Activated CD8-positive, alpha-beta T cell treated with anti-CD3 and anti-CD28 coated beads, Interleukin-2, amount 10 ng/mL, durations not matched to agents 7 days and 5 days (primary cell): ENCODE data around the gene GNE. TPM values are rescaled to one million over a fixed set of nuclear protein-coding genes. Genes with fewer than 3 reads are reported as not detected.
A peak's percentile ranks its signal among the peaks of the same experiment; 100 is the strongest.

Experiments
- ATAC-seq: fragments of 150-1000 bp; cut with Tn5 transposase; one replicate; pipeline ENCODE4 v1.10.0; 2021; ENCODE audit warnings: moderate library complexity
- CTCF ChIA-PET: fragments of 350-600 bp; sonication (Branson Sonifier 250); formaldehyde crosslinking; loops from one replicate; lab custom pipeline; 2021; ENCODE audit warnings: antibody characterized with exemption; lab: Charles Lee
- POLR2A ChIA-PET: fragments of 350-600 bp; sonication (Branson Sonifier 250); formaldehyde crosslinking; loops from one replicate; lab custom pipeline; 2021; ENCODE audit warnings: antibody characterized with exemption; lab: Charles Lee
- DNase-seq: peaks from one replicate; pipeline ENCODE4 v3.0.0-alpha.2; 2020
- H3K27ac Mint-ChIP-seq: one replicate; pipeline ENCODE4 v1.8.0; 2021; ENCODE audit warnings: mild to moderate bottlenecking, mixed read lengths
- H3K27me3 Mint-ChIP-seq: one replicate; pipeline ENCODE4 v1.8.0; 2021; ENCODE audit warnings: low read depth, mixed read lengths
- H3K36me3 Mint-ChIP-seq: one replicate; pipeline ENCODE4 v1.8.0; 2021; ENCODE audit warnings: low read depth, mixed read lengths
- H3K4me1 Mint-ChIP-seq: one replicate; pipeline ENCODE4 v1.8.0; 2021; ENCODE audit warnings: low read depth, mixed read lengths
- H3K4me3 Mint-ChIP-seq: one replicate; pipeline ENCODE4 v1.8.0; 2021; ENCODE audit warnings: mild to moderate bottlenecking, mixed read lengths
- H3K9me3 Mint-ChIP-seq: one replicate; pipeline ENCODE4 v1.8.0; 2022; ENCODE audit warnings: mixed read lengths; ENCODE audit not compliant: insufficient read depth
- total RNA-seq, 2 experiments: library from RNA; stranded (reverse); gene quantifications; one replicate each; pipeline ENCODE4 v1.2.3, GENCODE V29; 2021

Gene GNE
- total RNA-seq, 2 experiments from 2014 or later = 15.2 to 16.1 TPM

DNA sequence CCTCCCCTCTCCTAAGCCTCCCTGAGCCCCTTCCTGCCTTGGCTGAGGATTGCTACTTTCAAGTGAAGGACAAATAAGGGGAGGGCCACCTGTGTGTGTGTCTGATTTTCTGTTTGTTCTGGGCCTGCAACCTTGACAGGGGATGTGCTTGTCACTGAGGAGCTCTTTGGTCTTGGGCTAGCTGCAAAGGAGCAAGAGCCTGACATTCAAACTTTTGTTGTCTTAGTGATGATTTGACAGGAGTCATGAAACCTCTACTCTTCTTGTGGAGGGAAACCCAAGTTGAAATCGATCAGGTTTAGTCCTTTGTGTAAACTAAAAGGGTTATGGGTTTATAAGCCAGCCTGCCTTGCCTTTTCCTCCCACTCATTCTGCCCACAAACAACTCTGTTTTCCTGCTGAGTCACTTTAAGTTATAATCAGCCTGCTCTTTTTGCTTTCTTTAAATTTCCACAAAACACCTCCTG lies 50.7 kb downstream of the GNE start:
- no peak overlapping the region for H3K4me3 Mint-ChIP-seq
- CTCF ChIA-PET = interaction anchor here (1.4 to 1.8 kb wide), 4 partner anchors 11 to 199 kb away, joined by 4 to 8 read pairs (median 6); partner anchors contain the start of gene CLTA
- no peaks in the 10 kb centered on the region for H3K9me3 Mint-ChIP-seq
- peaks cover 54% of the 10 kb centered on the region for H3K4me1 Mint-ChIP-seq
- POLR2A ChIA-PET = interaction anchor here (0.6 to 2.1 kb wide), 2 partner anchors 17 to 28 kb away, joined by 3 to 9 read pairs; partner anchors contain the start of gene CLTA
- DNase-seq = no peak
- peaks cover 87% of the 10 kb centered on the region for H3K36me3 Mint-ChIP-seq
- H3K27me3 Mint-ChIP-seq = no peaks in the 10 kb centered on the region
- no peak for ATAC-seq
- H3K27ac Mint-ChIP-seq = peak overlapping the region; percentile 78

- H3K27ac Mint-ChIP-seq = peak overlapping the region; percentile 28
- H3K4me1 Mint-ChIP-seq = peaks cover 54% of the 10 kb centered on the region
- H3K4me3 Mint-ChIP-seq = no peak overlapping the region
- no peak for ATAC-seq
- H3K36me3 Mint-ChIP-seq = peaks cover 85% of the 10 kb centered on the region
- H3K9me3 Mint-ChIP-seq = no peaks in the 10 kb centered on the region
- no peak for DNase-seq
- ChIA-PET POLR2A (interaction anchor here (2.1 kb wide), 1 partner anchor 16 kb away, joined by 9 read pairs; the partner anchor contains the start of gene CLTA), CTCF (interaction anchor here (1.4 to 1.8 kb wide), 3 partner anchors 12 to 199 kb away, joined by 4 to 8 read pairs (median 8); partner anchors contain the start of gene CLTA)
- H3K27me3 Mint-ChIP-seq = no peaks in the 10 kb centered on the region
Observed at GRCh38 chr9:36207016-36207415, 51.2 kb downstream of the GNE start.

- Mint-ChIP-seq H3K9me3 (no peaks in the 10 kb centered on the region), H3K36me3 (peaks cover 79% of the 10 kb centered on the region), H3K4me3 (no peak overlapping the region), H3K4me1 (peaks cover 51% of the 10 kb centered on the region), H3K27ac (no peak overlapping the region), H3K27me3 (no peaks in the 10 kb centered on the region)
- ATAC-seq (no peak), DNase-seq (no peak)
- ChIA-PET POLR2A (interaction anchor here (0.5 to 2.1 kb wide), 3 partner anchors 14 to 253 kb away, joined by 3 to 9 read pairs (median 4); partner anchors contain the start of gene CLTA), CTCF (interaction anchor here (0.6 to 1.7 kb wide), 3 partner anchors 8 to 102 kb away, joined by 3 to 5 read pairs (median 3); partner anchors contain the start of gene CLTA)
Observed at GRCh38 chr9:36204906-36205547, 53.2 kb downstream of the GNE start.

GRCh38 chr9:36194326-36195000 lies 63.8 kb downstream of the GNE start:
- DNase-seq (no peak), ATAC-seq (no peak)
- ChIA-PET CTCF (interaction anchor here (0.6 to 6.3 kb wide), 3 partner anchors 27 to 134 kb away, joined by 3 to 71 read pairs (median 5); no protein-coding TSS in a partner anchor), POLR2A (interaction anchor here (0.6 to 1.5 kb wide), 2 partner anchors 11 to 64 kb away, joined by 3 to 5 read pairs; partner anchors contain the start of gene GNE)
- H3K27ac Mint-ChIP-seq = peak overlapping the region; percentile 41
- no peak overlapping the region for H3K4me3 Mint-ChIP-seq
- no peaks in the 10 kb centered on the region for H3K9me3 Mint-ChIP-seq
- H3K27me3 Mint-ChIP-seq = no peaks in the 10 kb centered on the region
- H3K4me1 Mint-ChIP-seq = peaks cover 45% of the 10 kb centered on the region
- peaks cover 46% of the 10 kb centered on the region for H3K36me3 Mint-ChIP-seq

DNA sequence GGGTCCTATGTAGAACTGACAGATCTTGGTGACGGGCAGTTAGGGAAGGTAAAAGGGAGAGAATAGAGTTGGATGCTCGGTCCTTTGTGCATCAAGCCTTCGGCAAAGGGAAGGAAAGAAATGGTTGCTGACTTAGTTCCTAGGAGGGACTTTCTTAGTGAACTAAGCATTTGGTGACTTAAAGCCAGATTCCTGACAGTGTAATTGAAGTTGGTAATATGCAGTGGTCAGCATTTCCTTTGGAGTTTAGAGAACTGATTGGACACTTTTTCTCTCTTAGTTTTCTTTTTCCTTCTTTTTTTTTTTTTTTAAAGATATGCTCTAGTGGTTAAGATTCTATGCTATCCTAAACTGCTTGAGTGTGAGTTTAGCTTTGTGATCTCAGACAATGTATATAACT lies 65.2 kb downstream of the GNE start:
- Mint-ChIP-seq H3K36me3 (peaks cover 39% of the 10 kb centered on the region), H3K4me1 (peaks cover 46% of the 10 kb centered on the region), H3K9me3 (no peaks in the 10 kb centered on the region), H3K27me3 (peaks cover 8% of the 10 kb centered on the region), H3K4me3 (peak overlapping the region; percentile 93), H3K27ac (peak overlapping the region; percentile 4)
- DNase-seq = no peak
- no peak for ATAC-seq
- ChIA-PET POLR2A (interaction anchor here (1.5 kb wide), 1 partner anchor 65 kb away, joined by 5 read pairs; the partner anchor contains the start of gene GNE), CTCF (interaction anchor here (1.4 to 6.3 kb wide), 5 partner anchors 9 to 240 kb away, joined by 3 to 71 read pairs (median 4); no protein-coding TSS in a partner anchor)

DNA sequence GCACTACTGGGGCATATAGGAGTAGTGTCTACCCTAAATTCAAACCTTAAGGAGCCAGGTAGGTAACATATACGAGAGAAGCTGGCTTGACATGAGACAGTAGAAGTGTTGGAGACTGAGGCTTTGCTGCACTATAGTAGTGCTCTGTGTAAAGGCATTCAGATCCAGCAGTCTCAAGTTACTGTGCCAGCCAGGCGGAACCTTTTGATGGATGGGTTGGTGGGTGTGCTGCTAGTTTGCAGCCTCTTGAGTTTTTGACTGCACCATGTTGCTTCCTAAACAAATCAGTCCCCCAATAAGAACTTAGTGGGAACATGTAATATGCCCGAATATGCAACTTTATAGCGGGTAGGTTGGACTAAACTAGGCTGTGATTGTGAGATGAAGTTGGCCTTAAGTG lies 66.1 kb downstream of the GNE start:
- H3K27me3 Mint-ChIP-seq = peaks cover 8% of the 10 kb centered on the region
- H3K4me3 Mint-ChIP-seq = peak overlapping the region; percentile 93
- H3K27ac Mint-ChIP-seq = peak overlapping the region; percentile 91
- peaks cover 35% of the 10 kb centered on the region for H3K36me3 Mint-ChIP-seq
- no peaks in the 10 kb centered on the region for H3K9me3 Mint-ChIP-seq
- ChIA-PET CTCF (interaction anchor here (1.4 to 6.3 kb wide), 8 partner anchors 10 to 239 kb away, joined by 3 to 71 read pairs (median 6); no protein-coding TSS in a partner anchor), POLR2A (interaction anchor here (0.8 to 4.2 kb wide), 4 partner anchors 10 to 1090 kb away, joined by 3 to 26 read pairs (median 13); no protein-coding TSS in a partner anchor)
- no peak for ATAC-seq
- H3K4me1 Mint-ChIP-seq = peaks cover 53% of the 10 kb centered on the region
- no peak for DNase-seq

DNA sequence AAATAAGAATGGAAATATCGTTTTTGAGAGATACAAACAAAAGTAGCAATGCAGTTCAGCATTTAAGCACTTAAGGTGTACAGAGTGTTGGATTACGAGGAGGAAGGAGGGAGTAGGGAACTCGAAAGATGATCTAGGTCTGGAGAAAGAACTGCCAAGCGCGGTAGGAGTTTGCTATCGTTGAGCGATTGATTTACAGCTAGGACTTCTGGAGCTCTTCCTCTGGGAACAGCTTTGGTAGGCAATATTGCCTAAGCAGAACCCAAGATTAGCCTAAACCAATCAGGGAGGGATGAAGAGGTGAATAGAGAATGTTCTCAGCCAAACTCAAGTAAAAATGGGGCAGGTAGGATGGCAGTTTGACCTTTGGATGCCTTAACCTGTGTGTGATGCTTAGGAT lies 66.6 kb downstream of the GNE start:
- Mint-ChIP-seq H3K9me3 (no peaks in the 10 kb centered on the region), H3K4me1 (peaks cover 55% of the 10 kb centered on the region), H3K27me3 (peaks cover 8% of the 10 kb centered on the region), H3K36me3 (peaks cover 35% of the 10 kb centered on the region), H3K4me3 (peak overlapping the region; percentile 93), H3K27ac (peak overlapping the region; percentile 91)
- DNase-seq (no peak), ATAC-seq (no peak)
- ChIA-PET POLR2A (interaction anchor here (0.6 to 4.2 kb wide), 12 partner anchors 10 to 1090 kb away, joined by 3 to 26 read pairs (median 6); partner anchors contain the start of genes CCIN and GNE), CTCF (interaction anchor here (1.0 to 6.3 kb wide), 14 partner anchors 9 to 537 kb away, joined by 3 to 71 read pairs (median 5); no protein-coding TSS in a partner anchor)

DNA sequence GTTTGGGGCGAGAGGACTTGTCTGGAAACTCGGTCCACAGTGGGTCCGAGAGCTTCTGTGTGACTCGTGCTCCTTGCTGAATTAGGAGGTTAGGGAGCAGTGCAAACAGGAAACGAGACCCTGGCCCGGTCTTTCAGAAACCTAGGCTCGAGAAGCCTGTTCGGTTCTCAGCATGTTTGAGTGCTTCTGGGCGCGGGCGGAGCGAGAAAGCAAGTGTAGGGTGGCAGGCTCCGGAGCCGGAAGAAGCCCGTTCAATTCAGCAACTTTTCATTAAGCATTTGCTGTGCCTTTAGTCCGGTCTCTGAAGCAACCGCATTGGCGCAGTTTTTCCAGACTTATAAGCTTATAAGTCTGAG lies 67.0 kb downstream of the GNE start:
- ChIA-PET CTCF (interaction anchor here (0.8 to 6.3 kb wide), 25 partner anchors 8 to 538 kb away, joined by 3 to 71 read pairs (median 5); partner anchors contain the start of gene GLIPR2), POLR2A (interaction anchor here (0.6 to 4.2 kb wide), 16 partner anchors 11 to 329 kb away, joined by 3 to 26 read pairs (median 6); partner anchors contain the start of genes CCIN, GNE and RNF38)
- H3K4me3 Mint-ChIP-seq = peak overlapping the region; percentile 93
- ATAC-seq (peak; percentile 35), DNase-seq (peak; percentile 67)
- H3K36me3 Mint-ChIP-seq = peaks cover 34% of the 10 kb centered on the region
- peak overlapping the region; percentile 91 for H3K27ac Mint-ChIP-seq
- peaks cover 8% of the 10 kb centered on the region for H3K27me3 Mint-ChIP-seq
- H3K4me1 Mint-ChIP-seq = peaks cover 55% of the 10 kb centered on the region
- H3K9me3 Mint-ChIP-seq = no peaks in the 10 kb centered on the region

DNA sequence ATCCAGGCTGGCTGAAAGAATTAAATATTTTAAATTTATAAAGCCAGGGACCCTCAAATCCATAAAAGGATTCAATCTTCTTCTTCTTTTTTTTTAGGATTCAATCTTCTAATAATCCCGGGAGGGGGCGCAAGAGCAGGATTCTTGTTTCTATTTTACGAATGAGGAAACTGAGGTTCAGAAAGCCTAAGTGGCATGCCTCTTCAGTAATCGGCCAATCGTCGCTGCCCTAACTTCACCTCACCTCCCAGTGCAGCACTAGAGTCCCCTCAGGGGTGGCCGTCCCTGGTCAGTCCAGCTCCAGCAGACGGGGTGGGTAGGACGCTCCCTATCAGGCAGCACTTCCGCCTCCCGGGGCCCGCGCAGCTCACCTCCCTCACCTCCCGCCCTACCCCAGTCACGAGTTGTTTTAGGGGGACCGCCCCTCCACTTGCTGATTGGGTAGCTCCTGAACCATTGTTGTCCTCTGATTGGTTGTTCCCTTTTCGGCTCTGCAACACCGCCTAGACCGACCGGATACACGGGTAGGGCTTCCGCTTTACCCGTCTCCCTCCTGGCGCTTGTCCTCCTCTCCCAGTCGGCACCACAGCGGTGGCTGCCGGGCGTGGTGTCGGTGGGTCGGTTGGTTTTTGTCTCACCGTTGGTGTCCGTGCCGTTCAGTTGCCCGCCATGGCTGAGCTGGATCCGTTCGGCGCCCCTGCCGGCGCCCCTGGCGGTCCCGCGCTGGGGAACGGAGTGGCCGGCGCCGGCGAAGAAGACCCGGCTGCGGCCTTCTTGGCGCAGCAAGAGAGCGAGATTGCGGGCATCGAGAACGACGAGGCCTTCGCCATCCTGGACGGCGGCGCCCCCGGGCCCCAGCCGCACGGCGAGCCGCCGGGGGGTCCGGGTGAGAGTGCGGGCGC lies 67.6 kb downstream of the GNE start, which contains the start of gene CLTA:
Gene CLTA (plus strand): TSS at position 534 of the 902 bp plus-strand sequence. CDS start 136 bp downstream, at position 670.
- Mint-ChIP-seq H3K36me3 (peaks cover 34% of the 10 kb centered on the region), H3K4me1 (peaks cover 55% of the 10 kb centered on the region), H3K27me3 (peaks cover 8% of the 10 kb centered on the region), H3K4me3 (peak within 1 kb of the TSS; percentile 93), H3K27ac (peak within 1 kb of the TSS; percentile 91), H3K9me3 (no peaks in the 10 kb centered on the region)
- CTCF ChIA-PET = interaction anchor here (0.7 to 6.3 kb wide), 41 partner anchors 8 to 538 kb away, joined by 3 to 71 read pairs (median 5); partner anchors contain the start of genes CCIN, GLIPR2 and GNE
- DNase-seq = peak; percentile 98
- ATAC-seq = peak; percentile 98
- POLR2A ChIA-PET = interaction anchor here (0.6 to 4.2 kb wide), 22 partner anchors 9 to 1029 kb away, joined by 3 to 26 read pairs (median 4); partner anchors contain the start of genes CCIN, GNE, RNF38 and UNC13B

DNA sequence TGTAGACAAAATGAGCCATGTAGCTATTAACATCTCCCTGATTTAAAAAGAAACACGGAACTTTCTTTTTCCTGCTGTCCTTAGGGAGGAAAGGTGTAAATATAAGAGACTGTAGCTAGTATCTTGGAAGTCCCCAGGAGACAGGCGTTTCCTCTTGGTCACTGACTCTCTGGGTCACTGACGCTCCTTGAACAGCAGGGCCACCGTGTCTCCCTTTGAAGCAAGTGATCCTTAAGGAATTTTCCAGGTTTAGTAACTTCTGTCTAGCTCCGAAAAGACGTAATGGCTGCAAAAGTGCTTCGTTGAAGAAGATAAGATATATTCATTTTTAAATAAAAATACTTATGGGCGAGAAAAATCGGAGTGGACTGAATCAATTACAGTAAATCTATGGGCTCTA lies 68.3 kb downstream of the GNE start:
- DNase-seq = no peak
- Mint-ChIP-seq H3K27me3 (peaks cover 8% of the 10 kb centered on the region), H3K27ac (no peak overlapping the region), H3K4me1 (peaks cover 49% of the 10 kb centered on the region), H3K4me3 (peak overlapping the region; percentile 93), H3K36me3 (peaks cover 28% of the 10 kb centered on the region), H3K9me3 (no peaks in the 10 kb centered on the region)
- no peak for ATAC-seq
- ChIA-PET POLR2A (interaction anchor here (0.6 to 4.2 kb wide), 19 partner anchors 8 to 1028 kb away, joined by 3 to 26 read pairs (median 5); partner anchors contain the start of genes CCIN, GNE, RNF38 and UNC13B), CTCF (interaction anchor here (0.6 to 6.3 kb wide), 43 partner anchors 8 to 464 kb away, joined by 3 to 71 read pairs (median 5); partner anchors contain the start of genes CCIN, GLIPR2 and GNE)
